Central memory CD8-positive, alpha-beta T cell (primary cell): Measurements from ENCODE around the gene FXR2.
A peak's percentile ranks its signal among the peaks of the same experiment; 100 is the strongest.

Source experiments
- ATAC-seq: fragments of 150-1000 bp; cut with Tn5 transposase; replicated peaks from 2 replicates; pipeline ENCODE4 v1.10.0; 2022; ENCODE audit warnings: mild to moderate bottlenecking, moderate FRiP score, moderate number of reproducible peaks; ENCODE audit not compliant: poor library complexity, severe bottlenecking; ENCODE audit errors: extremely low read depth
- DNase-seq, 2 donors: peaks; one replicate each; pipeline ENCODE4 v3.0.0; 2021; ENCODE audit warnings: low spot score in 2 of 2
- H3K27ac Mint-ChIP-seq: one replicate; pipeline ENCODE4 v1.8.0; 2022; ENCODE audit warnings: low read depth, mild to moderate bottlenecking, moderate library complexity, mixed read lengths
- H3K27me3 Mint-ChIP-seq: one replicate; pipeline ENCODE4 v1.8.0; 2022; ENCODE audit warnings: mixed read lengths
- H3K36me3 Mint-ChIP-seq: one replicate; pipeline ENCODE4 v1.8.0; 2022; ENCODE audit warnings: mild to moderate bottlenecking, moderate library complexity, mixed read lengths; ENCODE audit not compliant: insufficient read depth
- H3K4me1 Mint-ChIP-seq: one replicate; pipeline ENCODE4 v1.8.0; 2022; ENCODE audit warnings: mixed read lengths
- H3K4me3 Mint-ChIP-seq: one replicate; pipeline ENCODE4 v1.8.0; 2022; ENCODE audit warnings: mild to moderate bottlenecking, moderate library complexity, mixed read lengths
- H3K9me3 Mint-ChIP-seq: one replicate; pipeline ENCODE4 v1.8.0; 2022; ENCODE audit warnings: mixed read lengths

The FXR2 gene

GRCh38 chr17:7569571-7569970, 45.1 kb downstream of the FXR2 start:
- H3K27me3 Mint-ChIP-seq: no peaks in the 10 kb centered on the region
- H3K27ac Mint-ChIP-seq: no peak overlapping the region
- no peak for ATAC-seq
- DNase-seq: no peak
- H3K36me3 Mint-ChIP-seq: peaks cover 46% of the 10 kb centered on the region
- H3K9me3 Mint-ChIP-seq: no peaks in the 10 kb centered on the region
- H3K4me3 Mint-ChIP-seq: no peak overlapping the region
- peaks cover 32% of the 10 kb centered on the region for H3K4me1 Mint-ChIP-seq

GRCh38 chr17:7563115-7563869, 51.4 kb downstream of the FXR2 start:
- H3K9me3 Mint-ChIP-seq: no peaks in the 10 kb centered on the region
- H3K27me3 Mint-ChIP-seq: no peaks in the 10 kb centered on the region
- no peak for DNase-seq
- H3K4me3 Mint-ChIP-seq: peak overlapping the region; percentile 86
- ATAC-seq: no peak
- H3K27ac Mint-ChIP-seq: no peak overlapping the region
- peaks cover 39% of the 10 kb centered on the region for H3K4me1 Mint-ChIP-seq
- peaks cover 40% of the 10 kb centered on the region for H3K36me3 Mint-ChIP-seq

GRCh38 chr17:7562208-7562605, 52.5 kb downstream of the FXR2 start:
- Mint-ChIP-seq H3K36me3 (peaks cover 36% of the 10 kb centered on the region), H3K4me3 (peak overlapping the region; percentile 86), H3K9me3 (no peaks in the 10 kb centered on the region), H3K27ac (peak overlapping the region; percentile 97), H3K4me1 (peaks cover 33% of the 10 kb centered on the region), H3K27me3 (no peaks in the 10 kb centered on the region)
- DNase-seq (no peak), ATAC-seq (no peak)

GRCh38 chr17:7561589-7562207, 53.0 kb downstream of the FXR2 start, which contains the start of gene SENP3:
SENP3 (plus strand) TSS chr17:7561919; CDS start chr17:7563077, 1,158 bp downstream.
- peak within 1 kb of the TSS; percentile 97 for H3K27ac Mint-ChIP-seq
- H3K9me3 Mint-ChIP-seq: no peaks in the 10 kb centered on the region
- H3K4me3 Mint-ChIP-seq: peak within 1 kb of the TSS; percentile 86
- ATAC-seq: peak; percentile 89
- peak; percentile 72 to 80 for DNase-seq
- no peaks in the 10 kb centered on the region for H3K27me3 Mint-ChIP-seq
- peaks cover 33% of the 10 kb centered on the region for H3K4me1 Mint-ChIP-seq
- H3K36me3 Mint-ChIP-seq: peaks cover 31% of the 10 kb centered on the region

DNA sequence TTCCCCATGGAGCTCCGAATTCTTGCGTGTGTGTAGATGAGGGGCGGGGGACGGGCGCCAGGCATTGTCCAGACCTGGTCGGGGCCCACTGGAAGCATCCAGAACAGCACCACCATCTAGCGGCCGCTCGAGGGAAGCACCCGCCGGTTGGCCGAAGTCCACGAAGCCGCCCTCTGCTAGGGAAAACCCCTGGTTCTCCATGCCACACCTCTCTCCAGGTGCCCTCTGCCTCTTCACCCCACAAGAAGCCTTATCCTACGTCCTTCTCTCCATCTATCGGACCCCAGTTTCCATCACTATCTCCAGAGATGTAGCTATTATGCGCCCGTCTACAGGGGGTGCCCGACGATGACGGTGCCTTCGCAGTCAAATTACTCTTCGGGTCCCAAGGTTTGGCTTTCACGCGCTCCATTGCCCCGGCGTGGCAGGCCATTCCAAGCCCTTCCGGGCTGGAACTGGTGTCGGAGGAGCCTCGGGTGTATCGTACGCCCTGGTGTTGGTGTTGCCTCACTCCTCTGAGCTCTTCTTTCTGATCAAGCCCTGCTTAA, 53.6 kb downstream of the FXR2 start:
- Mint-ChIP-seq H3K27me3 (no peaks in the 10 kb centered on the region), H3K4me1 (peaks cover 33% of the 10 kb centered on the region), H3K36me3 (peaks cover 28% of the 10 kb centered on the region), H3K27ac (peak overlapping the region; percentile 97), H3K9me3 (no peaks in the 10 kb centered on the region), H3K4me3 (peak overlapping the region; percentile 86)
- ATAC-seq: peak; percentile 78
- DNase-seq: peak; percentile 66 to 72

- Mint-ChIP-seq H3K9me3 (no peaks in the 10 kb centered on the region), H3K27ac (peak overlapping the region; percentile 97), H3K4me1 (peaks cover 35% of the 10 kb centered on the region), H3K27me3 (no peaks in the 10 kb centered on the region), H3K4me3 (peak overlapping the region; percentile 86), H3K36me3 (peaks cover 22% of the 10 kb centered on the region)
- DNase-seq (no peak), ATAC-seq (no peak)
Observed at GRCh38 chr17:7560172-7561027, 54.3 kb downstream of the FXR2 start.

GRCh38 chr17:7559320-7560171, 55.2 kb downstream of the FXR2 start:
- Mint-ChIP-seq H3K36me3 (peaks cover 22% of the 10 kb centered on the region), H3K4me3 (peak overlapping the region; percentile 86), H3K9me3 (no peaks in the 10 kb centered on the region), H3K27ac (peak overlapping the region; percentile 32), H3K4me1 (peaks cover 40% of the 10 kb centered on the region), H3K27me3 (no peaks in the 10 kb centered on the region)
- no peak for ATAC-seq
- no peak for DNase-seq

- H3K4me1 Mint-ChIP-seq: peaks cover 41% of the 10 kb centered on the region
- H3K27me3 Mint-ChIP-seq: no peaks in the 10 kb centered on the region
- peaks cover 22% of the 10 kb centered on the region for H3K36me3 Mint-ChIP-seq
- DNase-seq (no peak), ATAC-seq (no peak)
- H3K9me3 Mint-ChIP-seq: no peaks in the 10 kb centered on the region
- H3K27ac Mint-ChIP-seq: peak within 1 kb of the TSS; percentile 32
- peak within 1 kb of the TSS; percentile 86 for H3K4me3 Mint-ChIP-seq
Observed at GRCh38 chr17:7558544-7559319, 56.0 kb downstream of the FXR2 start, which contains the start of gene TNFSF13. TNFSF13 (plus strand) TSS chr17:7558750; CDS start chr17:7559040, 290 bp downstream.

DNA sequence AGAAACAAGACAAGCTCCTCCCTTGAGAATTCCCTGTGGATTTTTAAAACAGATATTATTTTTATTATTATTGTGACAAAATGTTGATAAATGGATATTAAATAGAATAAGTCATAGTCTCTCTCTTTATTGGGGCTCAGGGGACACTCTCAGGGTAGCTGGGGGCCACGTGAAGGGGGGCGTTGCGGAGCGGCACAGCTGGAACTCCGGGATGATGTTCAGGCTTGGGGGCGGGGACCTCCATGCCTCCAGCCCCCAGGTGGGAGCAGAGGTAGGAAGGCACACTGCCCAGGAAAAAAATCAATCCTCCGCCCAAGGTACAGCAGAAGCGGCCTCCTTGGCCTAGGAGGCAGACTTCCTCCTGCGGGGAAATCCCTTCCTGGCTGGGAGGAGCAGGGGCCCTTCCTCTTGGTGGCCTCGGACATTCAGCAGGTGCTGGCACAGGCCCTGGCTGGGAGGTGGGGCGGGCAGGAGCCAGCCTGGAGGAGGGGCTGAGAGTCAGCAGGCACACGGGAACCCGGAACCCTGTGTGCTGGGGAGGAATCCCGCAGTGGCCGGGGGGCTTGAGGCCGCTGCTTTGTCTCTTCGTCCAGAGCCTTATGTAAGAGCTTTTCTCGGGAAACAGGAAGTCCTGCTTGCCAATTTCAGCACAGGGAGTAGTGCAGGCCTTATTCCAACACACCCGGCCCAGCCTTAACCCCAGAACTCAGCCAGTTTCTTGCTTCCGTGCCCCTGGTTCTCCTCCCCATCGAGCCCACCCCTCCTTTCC, 56.7 kb downstream of the FXR2 start:
- Mint-ChIP-seq H3K27ac (no peak overlapping the region), H3K9me3 (no peaks in the 10 kb centered on the region), H3K36me3 (peaks cover 21% of the 10 kb centered on the region), H3K4me1 (peaks cover 47% of the 10 kb centered on the region), H3K4me3 (peak overlapping the region; percentile 86), H3K27me3 (no peaks in the 10 kb centered on the region)
- DNase-seq (no peak), ATAC-seq (no peak)

DNA sequence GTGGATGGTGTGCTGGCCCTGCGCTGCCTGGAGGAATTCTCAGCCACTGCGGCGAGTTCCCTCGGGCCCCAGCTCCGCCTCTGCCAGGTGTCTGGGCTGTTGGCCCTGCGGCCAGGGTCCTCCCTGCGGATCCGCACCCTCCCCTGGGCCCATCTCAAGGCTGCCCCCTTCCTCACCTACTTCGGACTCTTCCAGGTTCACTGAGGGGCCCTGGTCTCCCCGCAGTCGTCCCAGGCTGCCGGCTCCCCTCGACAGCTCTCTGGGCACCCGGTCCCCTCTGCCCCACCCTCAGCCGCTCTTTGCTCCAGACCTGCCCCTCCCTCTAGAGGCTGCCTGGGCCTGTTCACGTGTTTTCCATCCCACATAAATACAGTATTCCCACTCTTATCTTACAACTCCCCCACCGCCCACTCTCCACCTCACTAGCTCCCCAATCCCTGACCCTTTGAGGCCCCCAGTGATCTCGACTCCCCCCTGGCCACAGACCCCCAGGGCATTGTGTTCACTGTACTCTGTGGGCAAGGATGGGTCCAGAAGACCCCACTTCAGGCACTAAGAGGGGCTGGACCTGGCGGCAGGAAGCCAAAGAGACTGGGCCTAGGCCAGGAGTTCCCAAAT, 57.4 kb downstream of the FXR2 start:
- ATAC-seq: no peak
- no peak overlapping the region for H3K27ac Mint-ChIP-seq

More for the DNA sequence above, 57.4 kb downstream of the FXR2 start:
- Mint-ChIP-seq H3K27me3 (no peaks in the 10 kb centered on the region), H3K36me3 (peaks cover 14% of the 10 kb centered on the region), H3K4me3 (no peak overlapping the region), H3K9me3 (no peaks in the 10 kb centered on the region), H3K4me1 (peaks cover 47% of the 10 kb centered on the region)
- no peak for DNase-seq
